HUES64 (cell line): ENCODE measurements around the gene CACNA1H.
"Not testable (repeated sequence)": the region's sequence is repeated elsewhere in the genome, so short reads cannot be mapped to it uniquely, and the experiment has no call there.

Experiments used
- H3K27ac ChIP-seq: 2 replicates; pipeline ENCODE4 v1.7.0; 2013; ENCODE audit warnings: low read depth, low read length, inconsistent platforms
- H3K27me3 ChIP-seq: 2 replicates; pipeline ENCODE4 v1.6.1; 2013; ENCODE audit warnings: mild to moderate bottlenecking, low read length; ENCODE audit not compliant: insufficient read depth
- H3K36me3 ChIP-seq: 2 replicates; pipeline ENCODE4 v1.6.1; 2013; ENCODE audit warnings: mild to moderate bottlenecking, low read length; ENCODE audit not compliant: insufficient read depth
- H3K4me1 ChIP-seq: 2 replicates; pipeline ENCODE4 v1.6.1; 2013; ENCODE audit warnings: mild to moderate bottlenecking, low read length, moderate library complexity; ENCODE audit not compliant: insufficient read depth
- H3K4me3 ChIP-seq: 2 replicates; pipeline ENCODE4 v1.5.1; 2013; ENCODE audit warnings: mild to moderate bottlenecking, low read length, moderate library complexity
- H3K9ac ChIP-seq: 2 replicates; pipeline ENCODE4 v1.6.1; 2013; ENCODE audit warnings: mild to moderate bottlenecking, low read depth, low read length
- H3K9me3 ChIP-seq: 2 replicates; pipeline ENCODE4 v1.6.1; 2013; ENCODE audit warnings: low read depth, low read length; ENCODE audit not compliant: insufficient read depth
- WGBS: fragments of 150-250, 120-280 bp; methylation state at CpG from one replicate; pipeline ENCODE4 v1.1.7; 2013; ENCODE audit warnings: missing lambda C conversion rate; 5-methylcytosine and 5-hydroxymethylcytosine counted together

CACNA1H gene

GRCh38 chr16:1190789-1191188, 37.9 kb downstream of the CACNA1H start:
- H3K36me3 ChIP-seq, H3K4me1 ChIP-seq, H3K9ac ChIP-seq, H3K27ac ChIP-seq, H3K9me3 ChIP-seq, H3K4me3 ChIP-seq, H3K27me3 ChIP-seq: not testable (repeated sequence)
- WGBS, result 91% methylated on average over 11 of the region's 11 CpGs

GRCh38 chr16:1192384-1193073, 39.6 kb downstream of the CACNA1H start:
- no peaks in the 10 kb centered on the region for H3K36me3 ChIP-seq
- no peak overlapping the region for H3K4me3 ChIP-seq
- no peak overlapping the region for H3K27ac ChIP-seq
- no peaks in the 10 kb centered on the region for H3K27me3 ChIP-seq
- H3K9ac ChIP-seq, result no peak overlapping the region
- 90% methylated on average over 7 of the region's 9 CpGs for WGBS
- no peaks in the 10 kb centered on the region for H3K9me3 ChIP-seq
- no peaks in the 10 kb centered on the region for H3K4me1 ChIP-seq

GRCh38 chr16:1193143-1193824, 40.4 kb downstream of the CACNA1H start:
- no peak overlapping the region for H3K4me3 ChIP-seq
- no peaks in the 10 kb centered on the region for H3K9me3 ChIP-seq
- 78% methylated on average over 30 of the region's 30 CpGs for WGBS
- H3K4me1 ChIP-seq, result no peaks in the 10 kb centered on the region
- H3K9ac ChIP-seq, result no peak overlapping the region
- H3K27me3 ChIP-seq, result no peaks in the 10 kb centered on the region
- H3K36me3 ChIP-seq, result no peaks in the 10 kb centered on the region
- H3K27ac ChIP-seq, result no peak overlapping the region

GRCh38 chr16:1193825-1194581, 41.1 kb downstream of the CACNA1H start:
- no peaks in the 10 kb centered on the region for H3K27me3 ChIP-seq

GRCh38 chr16:1194665-1195392, 41.9 kb downstream of the CACNA1H start:
- H3K9ac ChIP-seq, result no peak overlapping the region
- H3K9me3 ChIP-seq, result no peaks in the 10 kb centered on the region

More at GRCh38 chr16:1193825-1194581, 41.1 kb downstream of the CACNA1H start:
- Histone ChIP-seq H3K9me3 (no peaks in the 10 kb centered on the region), H3K27ac (no peak overlapping the region), H3K4me3 (no peak overlapping the region), H3K4me1 (no peaks in the 10 kb centered on the region), H3K9ac (no peak overlapping the region), H3K36me3 (no peaks in the 10 kb centered on the region)
- 86% methylated on average over 29 of the region's 29 CpGs for WGBS

GRCh38 chr16:1195393-1195666, 42.4 kb downstream of the CACNA1H start:
- Histone ChIP-seq H3K27ac (no peak overlapping the region), H3K27me3 (no peaks in the 10 kb centered on the region), H3K4me3 (no peak overlapping the region), H3K4me1 (no peaks in the 10 kb centered on the region), H3K36me3 (no peaks in the 10 kb centered on the region), H3K9me3 (no peaks in the 10 kb centered on the region), H3K9ac (no peak overlapping the region)
- WGBS, result 92% methylated on average over 14 of the region's 14 CpGs

More at GRCh38 chr16:1194665-1195392, 41.9 kb downstream of the CACNA1H start:
- Histone ChIP-seq H3K4me3 (no peak overlapping the region), H3K36me3 (no peaks in the 10 kb centered on the region), H3K27ac (no peak overlapping the region), H3K4me1 (no peaks in the 10 kb centered on the region), H3K27me3 (no peaks in the 10 kb centered on the region)
- 66% methylated on average over 58 of the region's 61 CpGs for WGBS

GRCh38 chr16:1196494-1196893, 43.6 kb downstream of the CACNA1H start:
- Histone ChIP-seq H3K4me3 (no peak overlapping the region), H3K4me1 (no peaks in the 10 kb centered on the region), H3K9ac (no peak overlapping the region), H3K27me3 (no peaks in the 10 kb centered on the region), H3K9me3 (no peaks in the 10 kb centered on the region), H3K36me3 (0 out of 2 replicates have a peak, but pooled peaks cover under 1% of the 10 kb centered on the region), H3K27ac (no peak overlapping the region)
- WGBS, result 88% methylated on average over 11 of the region's 11 CpGs

- Histone ChIP-seq H3K9me3 (no peaks in the 10 kb centered on the region), H3K27me3 (no peaks in the 10 kb centered on the region), H3K9ac (no peak overlapping the region)
Observed at GRCh38 chr16:1197237-1197866, 44.4 kb downstream of the CACNA1H start.

GRCh38 chr16:1198194-1198593, 45.3 kb downstream of the CACNA1H start:
- Histone ChIP-seq H3K36me3 (0 out of 2 replicates have a peak, but pooled peaks cover 3% of the 10 kb centered on the region), H3K27me3 (no peaks in the 10 kb centered on the region)
- WGBS, result 91% methylated on average over 18 of the region's 18 CpGs

More at GRCh38 chr16:1197237-1197866, 44.4 kb downstream of the CACNA1H start:
- H3K27ac ChIP-seq, result no peak overlapping the region
- H3K4me3 ChIP-seq, result no peak overlapping the region
- WGBS, result 93% methylated on average over 19 of the region's 19 CpGs
- 0 out of 2 replicates have a peak, but pooled peaks cover 3% of the 10 kb centered on the region for H3K36me3 ChIP-seq
- no peaks in the 10 kb centered on the region for H3K4me1 ChIP-seq

GRCh38 chr16:1198671-1199346, 45.9 kb downstream of the CACNA1H start:
- H3K9ac ChIP-seq, H3K4me3 ChIP-seq, H3K36me3 ChIP-seq, H3K27me3 ChIP-seq, H3K9me3 ChIP-seq, H3K4me1 ChIP-seq, H3K27ac ChIP-seq: not testable (repeated sequence)
- 87% methylated on average over 30 of the region's 44 CpGs for WGBS

More at GRCh38 chr16:1198194-1198593, 45.3 kb downstream of the CACNA1H start:
- H3K9ac ChIP-seq, result no peak overlapping the region
- no peaks in the 10 kb centered on the region for H3K4me1 ChIP-seq
- H3K4me3 ChIP-seq, result no peak overlapping the region
- H3K27ac ChIP-seq, result no peak overlapping the region
- no peaks in the 10 kb centered on the region for H3K9me3 ChIP-seq
